NCI-H524 (cell line): Measurements from ENCODE around the gene HCFC1R1.

Source experiments
- DNase-seq, 2 experiments: peaks; one replicate each; lab custom pipeline; 2025; lab: John Stamatoyannopoulos, UW

The HCFC1R1 gene

GRCh38 chr16:3001316-3001715 is 22.4 kb downstream of the HCFC1R1 start:
- DNase-seq = no peak

- DNase-seq = no peak
Observed at GRCh38 chr16:3000540-3000939, 23.2 kb downstream of the HCFC1R1 start.

- no peak for DNase-seq
Observed at GRCh38 chr16:2999929-3000328, 23.8 kb downstream of the HCFC1R1 start.

GRCh38 chr16:2996298-2996697 is 27.4 kb downstream of the HCFC1R1 start:
- DNase-seq = no peak

- no peak for DNase-seq
Observed at GRCh38 chr16:2992383-2993081, 31.2 kb downstream of the HCFC1R1 start.

- no peak for DNase-seq
Observed at GRCh38 chr16:2991566-2992261, 32.0 kb downstream of the HCFC1R1 start.

GRCh38 chr16:2990891-2991290 is 32.9 kb downstream of the HCFC1R1 start:
- DNase-seq = no peak

- DNase-seq = peak in 1 of 2 experiments; percentile 50
Observed at GRCh38 chr16:2988590-2989099, 35.1 kb downstream of the HCFC1R1 start.

- DNase-seq = peak; percentile 90 to 92
Observed at GRCh38 chr16:2987833-2988232, 35.9 kb downstream of the HCFC1R1 start.

GRCh38 chr16:2987286-2987685 is 36.5 kb downstream of the HCFC1R1 start:
- no peak for DNase-seq

GRCh38 chr16:2986623-2987188 is 37.0 kb downstream of the HCFC1R1 start:
- DNase-seq = no peak

- peak; percentile 93 to 97 for DNase-seq
Observed at GRCh38 chr16:2985893-2986355, 37.8 kb downstream of the HCFC1R1 start.

- peak; percentile 31 to 61 for DNase-seq
Observed at GRCh38 chr16:2985462-2985861, 38.3 kb downstream of the HCFC1R1 start.

- DNase-seq = peak; percentile 60 to 80
Observed at GRCh38 chr16:2983706-2984136, 40.0 kb downstream of the HCFC1R1 start.

- no peak for DNase-seq
Observed at GRCh38 chr16:2982402-2982801, 41.3 kb downstream of the HCFC1R1 start.

- DNase-seq = no peak
Observed at GRCh38 chr16:2981899-2982250, 41.9 kb downstream of the HCFC1R1 start.

- peak in 1 of 2 experiments; percentile 29 for DNase-seq
Observed at GRCh38 chr16:2981177-2981898, 42.4 kb downstream of the HCFC1R1 start.

GRCh38 chr16:2980227-2981176 is 43.2 kb downstream of the HCFC1R1 start, which contains the start of gene PKMYT1:
TSS of gene PKMYT1 (minus strand) at chr16:2980446. CDS start at chr16:2979657, 789 bp downstream.
- peak; percentile 73 to 90 for DNase-seq

GRCh38 chr16:2979669-2980226 is 44.0 kb downstream of the HCFC1R1 start:
- DNase-seq = no peak

GRCh38 chr16:2977440-2977839 is 46.3 kb downstream of the HCFC1R1 start:
- no peak for DNase-seq

- no peak for DNase-seq
Observed at GRCh38 chr16:2976673-2977072, 47.1 kb downstream of the HCFC1R1 start.
